DMS53 (cell line): ENCODE measurements around the gene TRERF1.

Source experiments
- DNase-seq: peaks from one replicate; lab custom pipeline; 2025; lab: John Stamatoyannopoulos, UW

Gene TRERF1

DNA sequence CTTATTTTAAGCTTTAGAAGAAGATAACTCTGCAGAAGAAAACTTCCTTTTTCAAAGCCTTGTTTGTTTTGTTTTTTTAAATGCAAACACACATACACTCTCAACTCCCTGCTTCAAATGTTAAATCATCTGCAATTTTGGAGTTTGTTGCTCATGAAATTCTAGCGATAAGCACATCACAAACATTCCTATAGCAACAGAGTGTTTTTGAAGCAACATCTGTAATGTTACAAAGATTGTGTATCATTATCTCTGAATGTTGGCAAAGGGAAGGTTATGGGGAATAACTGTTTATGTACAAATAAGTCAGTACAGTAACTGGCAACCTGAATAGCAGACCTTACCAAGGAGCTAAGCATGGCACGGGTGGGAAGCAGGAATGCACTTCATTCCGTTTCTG lies 149.3 kb downstream of the TRERF1 start:
- DNase-seq: no peak

DNA sequence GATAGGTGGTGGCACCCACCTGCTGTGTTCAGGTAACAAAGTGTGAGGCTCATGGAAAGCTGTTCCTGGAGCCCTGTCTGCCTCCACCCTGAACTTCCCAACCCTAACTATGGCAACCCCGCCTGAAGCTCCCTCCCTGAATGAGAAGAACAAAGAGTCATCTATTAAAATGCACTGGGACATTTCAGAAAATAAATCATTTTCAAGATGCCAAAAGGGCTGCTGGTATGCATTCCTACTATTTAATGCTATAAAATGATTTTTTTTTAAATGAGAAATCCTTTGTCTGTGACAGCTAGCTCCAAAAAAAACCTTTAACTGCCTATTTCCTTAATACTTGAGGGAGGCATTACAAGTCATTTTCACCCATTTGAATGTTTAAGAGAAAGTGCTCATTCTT lies 149.7 kb downstream of the TRERF1 start:
- DNase-seq: no peak

DNA sequence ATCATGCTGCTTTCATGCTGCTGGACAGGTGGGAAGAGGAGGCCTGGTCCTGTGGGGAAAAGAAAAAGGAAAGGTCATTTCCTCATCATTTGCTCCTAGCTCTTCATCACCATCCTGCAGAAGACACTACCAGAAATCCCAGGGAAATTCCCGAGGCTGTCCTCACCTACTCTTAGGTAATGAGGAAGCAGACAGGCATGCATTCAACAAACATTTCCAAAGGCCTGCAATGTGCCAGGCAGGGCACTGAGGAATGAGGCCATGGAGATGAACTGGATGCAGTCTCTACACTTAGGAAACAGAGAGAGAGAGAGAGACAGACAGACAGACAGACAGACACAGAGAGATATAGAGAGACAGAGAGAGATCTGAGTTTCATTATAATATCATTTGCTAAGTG lies 151.0 kb downstream of the TRERF1 start:
- no peak for DNase-seq

DNA sequence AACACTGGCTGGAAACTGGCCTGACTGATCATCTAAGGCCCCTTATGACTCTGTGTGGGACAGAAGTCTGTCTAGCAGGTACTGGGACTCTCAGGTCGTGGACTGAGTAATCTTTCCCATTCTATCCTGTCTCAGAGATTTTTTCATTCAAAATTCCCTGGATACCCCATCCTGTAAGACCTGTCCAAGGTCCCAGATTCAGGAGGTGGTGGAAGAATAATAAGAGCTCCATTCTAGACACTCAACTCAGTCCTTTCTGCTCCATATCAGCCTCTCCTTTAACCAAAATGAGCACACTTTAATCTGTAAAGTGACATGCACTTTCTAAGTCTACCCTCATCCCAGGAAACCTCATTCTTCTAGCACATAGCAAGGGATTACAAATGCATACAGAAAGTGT lies 151.5 kb downstream of the TRERF1 start:
- no peak for DNase-seq

DNA sequence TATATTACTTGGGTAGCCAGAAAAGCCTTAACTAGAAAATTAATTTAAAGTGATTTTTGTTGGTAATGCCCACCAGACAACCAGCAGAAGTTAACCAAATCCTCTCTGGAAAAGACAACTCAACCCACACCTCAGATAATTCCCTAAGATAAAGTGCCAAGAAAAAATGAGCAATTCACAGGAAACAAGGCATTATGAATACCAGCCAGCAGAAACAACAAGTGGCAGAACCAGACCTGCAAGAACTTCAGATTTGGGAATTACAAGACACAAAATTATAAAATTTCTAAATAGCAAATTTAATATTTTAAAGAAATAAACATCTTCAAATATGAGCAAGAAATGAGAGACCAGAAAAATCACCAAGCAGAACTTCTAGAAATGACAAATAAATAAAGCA lies 154.1 kb downstream of the TRERF1 start:
- DNase-seq: no peak

DNA sequence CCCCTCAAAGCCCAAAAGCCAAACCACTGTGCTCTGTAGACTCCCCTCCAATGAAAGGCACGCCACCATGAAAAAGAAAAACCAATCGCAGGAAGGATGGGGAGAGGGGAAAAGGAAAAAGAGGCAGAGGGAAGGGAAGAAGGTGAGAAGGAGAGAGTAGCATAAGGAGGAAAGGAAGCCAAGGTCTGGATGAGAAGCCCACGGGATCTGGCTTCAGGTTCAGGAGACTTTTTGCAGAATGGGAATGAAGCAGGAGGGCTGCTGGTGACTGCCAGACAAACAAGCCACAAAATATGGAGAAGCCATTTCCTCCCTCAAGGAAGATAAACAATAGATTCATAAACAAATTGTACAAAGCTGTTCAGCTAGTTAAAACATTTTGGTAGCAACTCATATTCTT lies 155.1 kb downstream of the TRERF1 start:
- DNase-seq: no peak

DNA sequence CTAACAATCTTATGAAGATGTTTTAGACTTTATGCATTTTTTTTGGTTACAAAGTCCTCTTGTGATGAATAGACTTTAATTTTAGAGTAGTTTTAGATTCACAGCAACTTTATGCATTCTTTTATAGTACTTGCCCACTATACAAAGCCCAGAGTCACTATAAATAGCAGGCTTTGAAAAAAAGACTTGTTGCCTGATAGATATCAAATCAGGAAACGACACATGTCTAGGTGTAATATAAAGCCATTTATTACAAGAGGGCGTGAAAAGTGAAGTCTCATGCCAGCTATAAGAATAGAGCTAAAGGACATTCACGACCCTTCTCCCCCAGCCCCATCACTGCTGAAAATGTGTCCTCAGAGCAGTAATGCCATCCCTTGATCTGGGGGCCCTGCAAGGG lies 156.0 kb downstream of the TRERF1 start:
- no peak for DNase-seq

DNA sequence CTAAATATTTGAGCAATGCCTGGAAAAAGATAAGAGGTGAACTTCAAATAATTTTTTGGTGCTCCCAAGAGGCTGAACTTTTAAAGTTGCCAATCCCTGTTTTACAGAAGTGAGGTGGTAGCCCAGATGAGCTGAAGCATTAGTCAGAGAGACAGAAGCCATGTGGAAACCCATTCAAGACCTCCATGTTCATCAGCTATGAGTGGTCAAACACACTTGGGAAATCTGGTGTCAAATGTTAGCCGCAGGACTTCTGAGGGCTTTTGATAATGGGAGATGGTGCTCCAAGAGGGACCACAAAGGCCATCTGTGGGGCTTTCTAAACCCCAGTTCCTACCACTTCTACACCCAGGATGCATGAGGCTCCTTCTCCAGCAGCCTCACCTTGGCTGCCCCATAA lies 156.5 kb downstream of the TRERF1 start:
- DNase-seq: no peak

DNA sequence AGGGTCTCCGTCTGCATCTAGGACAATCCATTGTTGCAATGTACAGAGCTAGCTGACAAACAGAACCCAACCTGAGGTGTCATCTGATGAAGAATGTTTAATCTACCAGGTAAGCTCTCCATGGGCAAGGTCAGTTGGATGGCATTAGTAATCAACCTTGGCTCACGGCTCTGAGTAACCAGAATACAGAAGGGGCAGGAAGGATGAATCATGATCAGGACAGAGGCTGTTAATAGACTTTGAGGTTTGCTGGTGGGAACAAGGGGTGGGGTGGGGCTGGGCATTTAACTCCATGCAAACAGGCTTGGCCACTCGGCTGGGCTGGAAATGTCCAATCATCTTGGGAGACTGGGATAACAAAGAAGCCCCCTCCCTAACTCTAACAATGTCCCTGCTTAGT lies 157.0 kb downstream of the TRERF1 start:
- no peak for DNase-seq

DNA sequence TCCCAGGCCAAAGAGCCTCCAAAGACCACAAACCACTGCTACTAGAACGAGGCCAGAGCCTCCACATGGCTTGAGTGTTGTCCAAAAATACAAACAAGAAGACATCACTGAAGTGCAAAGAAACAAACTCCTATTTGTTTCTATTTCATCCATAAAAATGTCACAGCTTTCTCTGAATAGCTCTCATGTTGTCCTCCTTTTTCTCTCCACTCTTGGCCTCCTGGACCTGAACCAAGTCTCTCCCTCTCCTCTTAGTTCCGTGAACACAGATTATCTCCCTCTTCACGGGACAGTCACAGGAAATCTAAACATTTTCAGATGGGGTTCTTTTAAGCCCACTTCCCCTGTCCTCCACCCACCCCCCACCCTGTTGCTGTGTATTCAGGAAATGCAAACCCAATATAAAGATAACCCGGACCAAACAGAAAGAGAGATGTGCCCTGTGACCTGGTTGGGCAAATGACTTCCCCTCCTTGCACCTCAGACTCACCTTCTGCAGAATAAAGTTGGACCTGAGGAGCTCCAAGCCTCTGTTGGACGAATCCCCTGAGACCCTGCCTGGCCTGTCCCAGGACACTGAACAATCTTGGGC lies 158.2 kb downstream of the TRERF1 start:
- no peak for DNase-seq

DNA sequence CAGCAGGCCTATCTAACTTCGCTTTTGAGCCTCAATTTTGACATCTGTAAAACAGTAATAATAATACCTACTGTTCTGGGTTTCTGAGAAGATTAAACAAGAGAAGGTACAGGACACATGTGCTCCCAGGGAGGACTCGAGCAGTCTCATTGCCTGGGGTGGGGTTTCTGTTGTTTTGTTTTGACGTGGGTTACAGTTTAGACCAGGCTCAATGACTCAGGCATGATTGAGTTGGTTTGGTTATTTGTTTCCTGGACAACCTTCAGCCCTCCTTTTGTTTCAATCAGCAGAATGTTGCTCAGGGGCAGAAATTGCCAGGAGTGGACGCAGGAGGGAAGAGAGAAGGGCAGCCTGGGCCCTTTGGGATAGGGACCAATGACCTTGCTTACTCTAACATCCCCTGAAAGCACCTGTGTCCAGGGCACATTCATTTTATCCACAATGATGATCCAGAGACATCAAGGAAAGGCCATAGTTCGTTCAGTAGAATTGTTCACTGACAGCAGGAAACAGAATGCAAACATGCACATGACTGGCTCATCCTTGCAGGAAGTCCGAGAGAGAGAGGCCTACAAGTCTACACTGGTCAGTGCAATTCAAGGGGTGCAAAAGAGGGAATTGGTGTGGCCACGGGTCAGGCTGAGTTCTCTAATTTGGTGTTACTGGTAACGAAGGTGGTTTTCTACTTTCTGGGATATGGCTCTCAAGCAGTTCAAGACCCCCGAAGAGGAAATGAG lies 159.6 kb downstream of the TRERF1 start:
- DNase-seq: no peak

DNA sequence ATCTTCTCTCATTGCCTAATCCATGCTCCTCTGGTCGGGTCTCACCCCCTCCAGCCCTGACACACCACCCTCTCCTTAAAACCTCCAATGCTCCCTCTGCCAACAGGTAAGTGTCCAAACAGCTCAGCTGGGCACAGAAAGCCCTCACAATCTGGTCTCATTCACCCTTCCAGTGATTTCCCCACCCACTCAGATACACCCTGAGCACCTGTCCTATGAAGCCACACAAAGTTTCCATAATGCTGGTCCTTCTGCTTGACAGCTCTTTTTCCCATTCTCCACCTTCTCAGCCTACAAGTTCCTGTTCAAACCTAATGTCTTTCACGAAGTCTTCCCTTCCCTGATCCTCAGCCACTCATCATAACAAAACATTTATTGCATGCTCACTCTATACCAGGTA lies 164.0 kb downstream of the TRERF1 start:
- no peak for DNase-seq

DNA sequence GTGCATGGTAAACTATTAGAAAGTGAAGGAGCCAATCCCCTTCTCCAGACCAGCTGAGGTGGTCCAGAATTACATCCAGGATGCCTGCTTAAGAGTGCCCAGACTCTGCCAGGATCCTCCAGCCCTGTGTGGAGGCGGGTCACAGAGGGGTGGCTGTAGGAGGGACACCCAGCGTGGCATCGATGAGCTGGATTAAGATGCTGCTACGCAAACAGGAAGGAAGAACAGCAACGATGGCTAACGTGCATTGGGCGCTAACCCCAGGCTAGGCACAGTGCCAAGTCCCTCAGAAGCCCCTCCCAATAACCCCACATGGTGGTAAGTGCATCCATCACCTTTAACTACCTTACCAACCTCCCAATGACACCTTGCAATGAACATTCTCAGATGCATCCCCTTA lies 170.2 kb downstream of the TRERF1 start:
- DNase-seq: no peak

DNA sequence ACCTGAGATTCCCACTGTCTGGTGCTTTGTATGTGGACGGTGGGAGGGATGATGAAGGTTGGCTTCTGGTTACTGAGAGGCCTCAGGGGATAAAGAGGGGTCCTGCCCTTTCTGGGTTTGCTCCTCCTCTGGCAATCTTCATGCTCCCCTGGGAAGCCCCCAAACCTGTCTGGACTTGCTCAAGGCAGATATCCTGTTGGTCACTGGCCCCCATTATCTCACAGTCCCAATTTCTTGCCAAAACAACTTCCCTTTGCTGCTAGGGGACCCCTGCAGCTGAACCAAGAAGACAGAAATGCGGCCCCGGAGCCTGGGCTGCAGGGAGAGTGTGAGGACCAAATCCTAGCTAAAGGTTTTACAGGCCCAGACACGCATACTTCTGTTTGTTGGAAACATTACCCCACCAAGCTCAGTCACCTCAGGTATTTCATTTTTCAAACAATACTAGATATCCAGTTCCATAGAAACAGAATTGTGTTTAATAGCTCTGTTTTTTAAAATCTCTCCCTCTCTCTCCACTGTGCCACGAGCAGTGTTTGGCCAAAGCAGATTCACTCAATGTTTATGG lies 170.7 kb downstream of the TRERF1 start:
- DNase-seq: no peak

DNA sequence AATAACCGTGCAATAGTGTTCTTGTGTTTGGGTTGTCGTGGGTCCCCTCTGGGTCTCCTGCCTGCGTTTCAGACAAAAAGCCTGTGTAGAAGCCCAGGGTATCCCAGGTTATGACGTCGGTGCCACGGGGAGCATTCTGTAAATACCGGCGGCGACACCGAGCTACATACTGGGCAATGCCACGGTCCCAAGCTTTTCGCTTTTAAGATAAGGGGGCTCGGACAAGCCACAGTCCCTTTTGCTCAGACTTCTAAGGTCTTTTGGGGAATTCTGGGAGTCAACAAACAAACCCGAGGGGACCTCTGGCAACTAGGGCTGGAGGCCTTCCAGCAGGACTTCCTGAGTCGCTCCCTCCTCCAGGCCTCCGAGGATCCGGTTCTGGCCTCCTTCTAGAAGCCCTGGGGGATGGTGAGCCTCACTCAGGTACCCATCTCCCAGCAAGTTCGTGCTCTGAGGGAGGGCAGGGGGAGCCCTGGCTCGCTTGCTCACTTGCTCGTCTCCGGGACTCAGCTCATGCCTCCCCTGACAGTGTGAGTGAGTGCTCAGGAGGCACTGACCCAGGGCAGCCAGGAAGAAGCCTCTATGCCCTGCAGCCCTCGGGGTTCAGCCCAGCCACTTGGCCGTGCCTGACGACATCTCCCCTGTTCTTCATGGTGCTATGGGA lies 171.6 kb downstream of the TRERF1 start:
- DNase-seq: no peak

DNA sequence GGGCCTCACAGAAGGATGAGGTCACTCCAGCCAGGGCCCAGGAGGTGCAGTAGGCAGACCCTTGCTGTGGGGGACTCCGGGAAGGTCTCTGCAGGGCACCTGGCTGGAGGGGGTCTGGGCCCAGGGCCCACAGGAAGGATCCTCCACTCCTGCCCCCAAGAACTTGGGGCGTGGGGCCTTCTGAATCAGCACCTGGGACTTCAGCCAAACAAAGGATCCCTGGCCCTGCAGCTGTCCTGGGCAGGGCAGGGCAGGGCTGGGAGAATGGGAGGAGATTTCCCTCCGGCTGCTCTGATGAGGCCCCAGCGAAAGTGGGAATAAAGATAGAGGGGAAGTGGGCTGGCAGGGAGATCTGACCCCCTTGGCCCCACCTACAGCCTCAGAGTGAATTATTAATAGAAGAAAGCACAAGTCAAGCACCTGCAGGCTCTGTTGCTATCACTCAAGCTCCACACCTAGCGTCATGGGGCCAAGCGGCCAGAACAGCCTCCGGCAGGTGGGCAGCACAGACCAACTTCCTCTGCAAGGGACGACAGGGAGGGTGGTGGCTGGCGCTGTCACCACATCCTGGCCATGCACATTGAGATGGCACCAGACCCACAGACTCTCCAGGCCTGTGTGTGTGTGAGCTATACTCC lies 172.5 kb downstream of the TRERF1 start:
- no peak for DNase-seq

DNA sequence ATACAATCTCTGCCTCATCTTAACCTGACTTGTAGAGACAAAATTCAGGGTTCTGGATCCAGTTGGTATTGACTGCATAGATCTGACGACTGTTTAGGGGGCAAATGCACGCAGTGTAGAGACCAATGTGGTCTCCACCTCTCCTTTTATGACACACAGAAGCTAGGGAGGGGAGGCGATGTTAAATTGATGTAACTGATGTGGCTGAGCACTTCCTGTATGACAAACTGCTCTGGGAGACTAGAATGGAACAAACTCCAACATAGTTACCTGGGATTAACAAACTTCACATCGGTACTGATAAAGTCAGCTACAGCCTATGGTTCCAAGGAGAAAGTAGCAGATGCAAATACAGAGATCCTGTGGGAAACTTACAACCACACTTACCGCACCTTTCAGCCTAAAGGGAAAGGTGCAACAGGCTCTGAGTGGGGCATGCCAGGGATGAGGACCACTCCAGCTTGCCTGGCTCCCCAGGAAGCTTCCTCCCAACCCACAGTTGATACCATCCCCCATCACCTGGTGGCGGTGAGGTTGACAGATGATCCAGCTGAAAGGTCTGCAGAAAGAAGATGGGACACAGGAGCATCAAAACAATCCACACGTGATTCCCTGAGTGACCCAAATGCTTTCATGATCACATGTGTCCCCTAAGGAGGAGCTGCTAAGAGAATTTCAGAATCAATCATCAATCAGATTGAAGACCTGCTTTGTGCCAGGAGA lies 173.4 kb downstream of the TRERF1 start:
- DNase-seq: no peak

DNA sequence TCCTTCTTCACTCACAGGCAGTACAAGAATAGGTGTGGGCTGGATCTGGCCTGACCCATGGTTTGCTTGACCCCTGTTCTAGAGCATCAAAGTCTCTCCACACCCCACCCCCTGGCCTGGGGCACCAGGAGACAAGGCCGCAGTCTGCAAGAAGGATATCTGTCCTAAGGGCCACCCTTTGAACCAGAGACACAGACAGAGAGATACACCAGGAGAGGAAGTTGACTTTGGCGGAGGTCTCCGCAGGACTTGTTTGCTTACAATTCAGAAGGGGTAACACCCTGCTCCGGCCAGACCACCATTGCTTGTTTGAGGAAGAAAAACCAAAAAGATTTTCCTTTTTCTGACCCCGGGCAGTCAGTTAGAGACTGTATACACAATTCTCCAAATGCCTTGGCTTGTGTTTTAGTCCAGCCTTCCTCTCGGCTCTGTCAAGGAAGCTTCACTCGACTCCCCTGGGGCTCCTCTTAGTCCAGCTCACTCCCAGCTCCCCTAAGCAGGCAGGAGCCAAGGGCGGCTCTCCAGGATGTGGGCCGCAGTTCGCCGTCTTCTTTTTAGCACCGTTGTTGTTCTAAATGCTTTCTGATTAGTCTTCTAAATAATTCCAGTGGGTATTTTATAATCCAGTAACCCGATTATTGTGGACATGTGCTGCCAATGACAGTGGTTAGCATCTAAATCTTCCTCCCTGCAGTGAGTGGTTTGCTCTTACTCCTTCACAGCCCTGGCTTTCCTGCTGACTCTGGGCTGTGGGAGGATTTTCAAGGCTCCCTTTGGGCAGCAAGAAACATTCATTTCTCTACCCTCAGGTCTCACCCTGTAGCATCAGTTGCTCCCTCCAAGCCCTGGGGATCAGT lies 175.5 kb downstream of the TRERF1 start:
- no peak for DNase-seq

DNA sequence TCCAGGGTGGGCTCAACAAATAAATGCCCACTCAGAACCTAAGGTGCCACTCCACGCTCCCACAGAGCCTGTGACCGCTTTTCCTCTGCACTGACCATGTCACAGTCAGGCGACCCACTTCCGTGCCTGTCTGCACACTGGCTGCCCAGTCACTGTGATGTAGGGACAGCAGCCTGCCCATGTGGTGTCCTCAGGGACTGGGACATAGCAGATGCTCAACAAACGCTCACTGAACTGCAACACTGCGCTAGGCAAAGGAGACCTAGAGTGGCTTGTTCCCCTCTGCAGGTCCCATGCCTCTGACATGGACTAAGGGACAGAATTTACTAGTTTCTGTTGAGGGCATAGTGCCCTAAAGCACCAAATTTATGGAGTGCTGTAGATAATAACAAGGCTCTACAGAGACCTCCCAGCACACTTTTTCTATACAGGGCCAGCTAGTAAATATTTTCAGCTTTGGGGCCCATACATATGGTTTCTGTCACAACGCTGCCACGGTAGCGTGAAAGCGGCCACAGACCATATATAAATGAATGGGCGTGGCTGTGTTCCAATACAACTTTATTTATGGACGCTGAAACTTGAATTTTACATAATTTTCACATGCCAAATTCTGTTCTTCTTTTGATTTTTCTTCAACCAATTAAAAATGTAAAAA lies 176.2 kb downstream of the TRERF1 start:
- no peak for DNase-seq

DNA sequence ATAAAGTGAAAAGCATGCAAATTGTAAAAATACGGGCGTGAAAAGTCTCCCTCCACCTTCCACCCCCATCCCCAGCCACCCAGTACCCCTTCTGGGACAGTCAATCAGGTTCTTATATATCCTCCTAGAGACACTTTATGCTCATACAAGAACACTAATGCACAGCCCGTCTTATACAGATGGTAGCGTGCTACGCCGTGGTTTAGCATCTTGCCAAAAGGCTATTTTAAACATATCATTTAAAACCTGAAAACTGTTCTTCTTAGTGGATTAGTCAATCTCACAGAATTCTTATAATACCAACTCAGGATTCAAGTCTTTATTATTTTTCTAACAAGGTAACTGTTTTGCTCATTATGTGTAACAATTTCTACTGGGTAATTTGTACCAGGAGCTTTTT lies 176.8 kb downstream of the TRERF1 start:
- no peak for DNase-seq
